Stimulated activated CD8-positive, alpha-beta memory T cell treated with anti-CD3 and anti-CD28 coated beads, Interleukin-4, amount 100 ng/mL, for 48 hours (primary cell): ENCODE results near the gene BTBD1.
"Not testable (repeated sequence)": the region's sequence is repeated elsewhere in the genome, so short reads cannot be mapped to it uniquely, and the experiment has no call there.

Source experiments
- DNase-seq: peaks from one replicate; pipeline ENCODE4 v3.0.0-alpha.2; 2020

The BTBD1 gene

DNA sequence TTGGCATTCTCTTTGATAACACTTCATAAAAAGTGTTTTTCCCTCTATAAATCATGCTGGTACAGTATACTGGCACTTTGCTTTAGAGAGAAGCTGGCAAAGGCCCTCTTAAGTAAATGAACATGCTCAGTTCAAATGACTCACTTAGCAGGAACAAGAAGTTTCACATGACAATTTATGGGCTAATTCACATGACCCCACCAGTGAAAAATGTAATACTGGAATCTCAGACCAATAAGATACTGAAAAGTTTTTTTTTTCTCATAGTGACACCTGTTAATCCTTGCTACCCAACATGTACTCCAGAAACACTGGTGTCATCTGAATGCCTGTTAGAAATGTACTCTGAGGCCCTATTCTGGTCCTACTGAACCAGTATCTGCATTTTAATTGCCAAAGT is 13.9 kb downstream of the BTBD1 start:
- no peak for DNase-seq

DNA sequence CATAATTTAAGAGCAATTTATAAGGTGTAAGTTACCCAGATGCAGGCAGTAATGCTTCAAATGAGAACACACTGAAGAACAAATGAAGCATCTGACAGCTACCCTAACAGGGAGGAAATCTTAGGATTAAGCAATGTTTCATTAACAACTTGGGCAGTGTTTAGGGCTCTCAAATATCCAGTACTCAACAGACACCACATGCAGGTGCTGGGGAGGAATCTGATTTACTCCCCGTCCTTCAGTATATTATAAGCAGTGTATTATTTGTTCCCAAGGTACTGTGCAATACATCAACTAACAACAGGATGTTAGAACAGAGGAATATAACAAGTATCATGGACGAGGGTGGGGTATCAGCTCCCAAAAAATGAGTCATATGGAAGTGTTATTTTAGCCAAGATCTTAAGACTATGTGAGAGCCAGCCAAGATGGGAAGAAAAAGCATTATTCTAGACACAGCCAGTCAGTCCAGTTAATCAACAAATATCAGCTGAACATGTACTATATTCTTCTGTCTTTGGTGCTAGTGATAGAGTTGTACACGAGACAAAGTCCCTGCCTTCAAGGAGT is 20.4 kb downstream of the BTBD1 start:
- DNase-seq = no peak

DNA sequence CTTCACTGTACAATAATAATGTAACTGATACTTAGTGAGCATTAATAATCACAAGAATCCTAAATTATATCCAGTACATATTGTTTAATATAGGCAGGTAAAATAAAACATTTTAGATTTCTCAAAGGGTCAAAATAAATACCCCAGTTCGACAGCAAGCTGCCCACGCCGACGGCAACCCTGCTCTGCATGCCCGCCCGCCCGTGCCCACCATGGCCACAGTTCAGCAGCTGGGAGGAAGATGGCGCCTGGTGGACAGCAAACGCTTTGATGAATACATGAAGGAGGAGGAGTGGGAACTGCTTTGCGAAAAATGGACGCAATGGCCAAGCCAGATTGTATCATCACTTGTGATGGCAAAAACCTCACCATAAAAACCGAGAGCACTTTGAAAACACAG is 22.9 kb downstream of the BTBD1 start:
- no peak for DNase-seq

DNA sequence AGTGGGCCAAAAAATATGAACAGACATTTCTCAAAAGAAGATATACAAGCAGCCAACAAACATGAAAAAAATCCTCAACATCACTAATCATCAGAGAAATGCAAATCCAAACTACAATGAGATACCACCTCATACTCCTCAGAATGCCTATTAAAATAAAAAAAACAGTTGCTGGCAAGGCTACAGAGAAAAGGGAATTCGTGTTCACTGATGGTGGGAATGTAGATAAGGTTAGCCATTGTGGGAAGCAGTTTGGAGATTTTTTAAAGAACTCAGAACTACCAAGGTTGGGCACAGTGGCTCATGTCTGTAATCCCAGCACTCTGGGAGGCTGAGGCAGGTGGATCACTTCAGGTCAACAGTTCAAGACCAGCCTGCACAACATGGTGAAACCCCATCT is 27.8 kb downstream of the BTBD1 start:
- no peak for DNase-seq

DNA sequence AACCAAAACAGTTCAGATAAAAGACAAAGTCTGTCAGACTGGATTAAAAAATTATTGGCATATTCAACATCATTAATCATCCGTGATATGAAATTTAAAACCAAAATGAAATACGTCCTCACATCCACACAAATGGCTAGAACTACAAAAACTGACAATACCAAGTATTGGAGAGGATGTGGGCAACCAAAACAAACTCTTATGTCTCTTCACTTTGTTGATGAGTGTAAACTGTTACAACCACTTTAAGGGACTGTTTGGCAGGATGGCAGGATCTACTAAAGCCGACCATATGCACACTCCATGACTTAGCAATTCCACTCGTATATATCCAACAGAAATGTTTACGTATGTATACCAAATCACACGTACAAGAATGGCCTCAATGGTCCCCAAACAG is 30.8 kb downstream of the BTBD1 start:
- no peak for DNase-seq

DNA sequence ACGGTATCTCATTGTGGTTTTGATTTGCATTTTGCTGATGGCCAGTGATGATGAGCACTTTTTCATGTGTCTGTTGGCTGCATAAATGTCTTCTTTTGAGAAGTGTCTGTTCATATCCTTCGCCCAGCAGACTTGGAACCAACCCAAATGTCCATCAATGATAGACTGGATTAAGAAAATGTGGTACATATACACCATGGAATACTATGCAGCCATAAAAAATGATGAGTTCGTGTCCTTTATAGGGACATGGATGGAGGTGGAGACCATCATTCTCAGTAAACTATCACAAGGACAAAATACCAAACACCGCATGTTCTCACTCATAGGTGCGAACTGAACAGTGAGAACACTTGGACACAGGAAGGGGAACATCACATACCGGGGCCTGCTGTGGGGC is 35.8 kb downstream of the BTBD1 start:
- DNase-seq = not testable (repeated sequence)

DNA sequence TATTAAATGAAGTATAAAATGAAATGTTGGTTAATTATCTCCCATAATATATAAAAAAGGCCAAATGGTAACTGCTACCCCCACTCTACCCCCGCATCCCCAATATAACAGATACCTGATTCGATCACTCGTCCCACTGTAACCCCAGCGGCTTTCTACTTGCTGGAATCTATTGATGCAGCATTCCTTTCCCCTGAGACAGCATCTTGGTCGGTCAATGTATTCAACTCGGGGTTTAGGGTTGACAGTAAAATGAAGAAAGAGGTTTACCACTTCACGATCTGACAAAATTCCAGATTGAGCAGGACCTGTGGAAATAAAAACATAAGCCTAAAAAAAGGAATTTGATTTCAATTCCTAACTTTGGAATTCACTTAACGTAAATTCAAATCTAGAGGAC is 37.0 kb downstream of the BTBD1 start:
- no peak for DNase-seq

DNA sequence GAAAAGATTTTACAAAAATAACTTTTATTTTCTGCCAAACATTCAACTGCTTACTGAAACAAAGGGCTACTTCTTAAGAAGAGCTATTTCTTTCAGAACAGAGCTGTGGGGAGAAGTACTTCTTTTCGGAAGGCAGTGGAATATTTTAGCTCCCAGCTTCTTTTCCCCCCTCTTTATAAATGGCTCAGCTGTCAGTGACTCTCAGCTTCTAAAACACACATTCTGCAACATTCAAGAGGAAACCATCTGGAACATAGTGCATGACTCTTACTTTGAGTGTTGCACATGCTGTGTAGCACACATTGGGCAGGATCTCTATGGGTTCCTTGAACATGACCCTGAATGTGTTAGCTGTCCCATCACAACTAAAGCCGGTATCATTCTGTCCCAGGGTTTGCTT is 48.6 kb downstream of the BTBD1 start:
- DNase-seq = no peak

DNA sequence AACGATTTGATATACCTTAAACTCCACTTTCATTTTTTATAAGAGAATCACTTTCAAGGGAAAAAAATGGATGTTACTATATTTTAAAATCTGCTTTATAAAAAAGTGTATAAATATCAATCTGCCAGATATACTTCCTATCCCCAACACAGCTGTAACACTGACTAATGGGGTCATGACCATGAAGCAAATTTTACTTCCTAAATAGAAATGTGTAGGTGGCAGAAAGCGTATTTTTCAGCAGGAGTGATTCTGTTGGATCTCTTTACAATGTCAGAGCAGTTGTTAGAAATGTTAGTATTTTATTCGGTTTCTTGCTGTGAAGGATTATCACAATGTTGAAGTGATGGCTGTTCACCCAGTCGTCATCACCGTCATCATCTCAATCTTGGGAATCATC is 50.1 kb downstream of the BTBD1 start:
- DNase-seq = no peak

DNA sequence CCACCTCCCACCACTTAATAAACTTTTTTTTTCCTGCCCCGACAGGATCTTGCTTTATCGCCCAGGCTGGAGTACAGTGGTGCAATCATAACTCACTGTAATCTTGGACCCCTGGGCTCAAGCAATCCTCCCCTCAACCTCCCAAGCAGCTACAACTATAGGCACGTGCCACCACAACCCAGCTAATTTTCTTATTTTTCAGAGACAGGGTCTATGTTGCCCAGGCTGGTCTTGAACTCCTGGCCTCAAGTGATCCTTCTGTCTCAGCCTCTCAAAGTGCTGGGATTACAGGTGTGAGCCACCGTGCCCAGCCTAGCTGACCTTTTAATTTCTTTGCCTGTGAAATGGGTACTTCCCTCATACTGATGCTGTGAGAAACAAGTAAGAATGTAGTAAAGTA is 51.7 kb downstream of the BTBD1 start:
- DNase-seq = no peak

DNA sequence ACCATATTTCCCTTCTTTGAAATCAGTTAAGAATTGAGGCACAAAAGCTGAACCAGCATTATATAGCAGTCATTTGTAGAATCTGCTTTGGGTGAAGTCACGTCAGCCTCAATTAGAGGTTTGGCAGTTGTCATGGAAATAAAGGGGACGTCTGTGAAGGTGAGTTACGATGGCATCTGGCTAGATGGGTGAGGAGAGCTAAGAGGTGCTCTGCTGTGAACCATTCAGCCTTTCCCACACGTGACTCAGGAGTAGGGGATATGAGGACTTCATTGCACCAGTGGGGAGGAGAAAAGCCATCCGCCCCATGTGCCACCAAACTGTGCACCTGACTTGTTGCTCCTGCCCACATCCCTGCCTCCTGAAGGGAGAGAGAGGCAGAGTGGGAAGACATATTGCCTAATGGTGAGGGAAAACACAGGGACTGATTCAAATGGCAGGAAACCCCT is 52.8 kb downstream of the BTBD1 start:
- DNase-seq = no peak

DNA sequence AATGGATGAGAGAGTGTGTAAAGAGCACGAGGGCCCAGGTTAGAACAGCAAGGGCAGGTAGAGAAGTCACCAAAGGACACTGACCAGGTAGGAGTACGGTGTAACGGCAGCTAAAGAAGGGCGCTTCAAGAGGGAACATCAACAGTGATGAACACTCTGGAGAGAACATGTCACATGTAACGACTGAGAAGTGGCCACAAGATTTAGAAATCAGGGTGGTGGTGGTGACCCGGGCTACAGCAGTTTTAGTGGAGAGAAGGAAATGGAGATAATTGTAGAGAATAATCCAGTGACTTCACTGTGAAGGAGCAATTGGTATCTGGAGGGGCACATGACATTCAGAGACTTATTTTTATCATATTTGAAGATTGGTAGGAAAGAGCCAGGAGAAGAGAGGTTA is 54.4 kb downstream of the BTBD1 start:
- no peak for DNase-seq

DNA sequence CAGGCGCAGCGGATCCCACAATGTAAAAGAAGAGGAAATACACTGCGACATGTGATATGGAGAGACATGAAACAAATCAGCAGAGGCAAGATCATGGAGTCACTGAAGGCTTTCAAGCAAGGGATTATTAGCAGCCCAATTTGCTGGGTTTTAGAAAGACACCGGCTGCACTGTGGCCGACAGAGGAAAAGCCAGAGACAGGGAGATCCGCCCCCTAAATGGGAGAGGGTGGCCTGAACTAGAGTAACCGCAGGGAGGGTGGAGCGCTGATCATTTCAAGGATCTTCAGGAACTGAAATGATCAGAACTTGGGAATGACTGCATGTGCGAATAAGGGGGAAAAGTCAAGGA is 55.0 kb downstream of the BTBD1 start:
- no peak for DNase-seq

DNA sequence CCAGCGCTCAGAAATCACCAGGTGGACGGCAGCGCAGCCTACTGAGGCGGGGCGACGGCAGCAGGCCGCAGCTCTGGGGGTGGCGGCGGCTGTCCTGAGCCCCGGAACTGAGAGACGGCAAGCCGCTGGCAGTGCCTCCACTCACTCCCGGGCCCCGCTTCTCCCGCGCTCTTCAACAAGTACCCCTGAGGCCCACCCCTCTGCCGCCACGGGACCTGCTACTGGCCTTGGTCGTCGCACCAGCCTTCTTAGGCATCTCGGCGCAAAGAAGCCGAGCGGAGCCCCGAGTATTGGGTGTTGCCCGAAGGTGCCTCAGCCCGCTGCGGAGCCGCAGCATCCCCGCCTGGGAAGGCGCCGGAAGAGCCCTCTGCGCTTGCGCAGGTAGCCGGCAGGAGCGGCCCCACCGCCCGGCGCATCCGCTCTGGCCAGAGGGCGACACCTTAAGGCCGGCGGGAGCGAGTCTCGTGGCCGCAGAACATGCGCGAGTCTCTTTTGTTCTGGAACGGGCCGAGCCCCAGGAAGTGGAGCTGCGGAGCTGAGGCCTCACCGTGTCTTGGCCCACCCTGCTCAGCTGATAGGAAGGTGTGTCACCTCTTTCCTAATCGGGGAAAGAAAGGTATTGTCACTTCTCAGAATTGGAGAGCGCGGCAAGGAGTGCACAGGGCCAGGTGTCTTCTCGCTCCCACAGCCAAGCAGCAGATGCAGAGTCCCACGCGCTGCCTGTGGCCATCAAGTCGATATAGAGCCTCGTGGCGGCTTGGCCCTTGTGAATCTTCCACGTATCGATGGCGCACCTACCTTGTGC is 55.6 kb downstream of the BTBD1 start, which contains the start of gene C15orf40:
C15orf40 (minus strand) TSS at position 369 of the 805 bp plus-strand sequence; CDS start at position 337, 32 bp downstream.
- DNase-seq = peak; percentile 89

DNA sequence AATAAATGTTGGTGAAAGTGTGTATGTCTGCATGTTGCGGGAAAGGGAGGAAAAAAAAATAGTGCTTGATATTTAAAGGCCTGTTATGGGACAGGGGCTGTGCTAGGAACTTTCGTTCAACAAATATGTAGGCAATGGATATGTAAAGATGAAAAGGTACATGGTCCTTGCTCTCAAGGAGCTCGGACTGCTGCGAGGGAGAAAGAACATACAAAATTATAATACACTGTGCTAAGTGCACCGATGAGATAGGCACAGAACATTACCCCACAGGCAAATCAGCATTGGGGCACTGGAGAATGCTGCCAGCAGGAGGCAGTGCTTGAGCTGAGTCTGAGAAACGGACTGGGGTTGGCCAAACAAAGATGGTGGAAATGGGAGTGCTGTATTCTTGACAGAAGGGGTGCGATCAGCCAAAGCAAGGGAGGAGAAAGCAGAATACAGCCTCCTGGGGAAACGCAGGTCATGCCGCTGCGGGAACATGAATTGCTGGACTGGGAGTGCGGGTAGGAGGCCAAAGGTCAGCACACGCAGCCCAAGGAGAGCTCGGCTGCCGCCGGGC is 56.3 kb downstream of the BTBD1 start:
- peak; percentile 86 for DNase-seq

DNA sequence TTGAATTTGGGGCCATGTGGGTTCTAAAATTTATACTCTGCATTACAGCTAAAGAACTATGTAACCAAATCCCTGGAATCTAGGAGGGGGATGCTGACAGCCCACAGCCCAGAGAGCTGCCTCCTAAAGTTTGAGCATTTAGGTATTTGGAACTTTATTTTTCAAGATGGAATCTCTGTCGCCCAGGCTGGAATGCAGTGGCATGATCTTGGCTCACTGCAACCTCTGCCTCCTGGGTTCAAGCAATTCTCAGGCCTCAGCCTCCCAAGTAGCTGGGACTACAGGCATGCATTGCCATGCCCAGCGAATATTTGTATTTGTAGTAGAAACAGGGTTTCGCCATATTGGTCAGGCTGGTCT is 66.4 kb downstream of the BTBD1 start:
- not testable (repeated sequence) for DNase-seq

DNA sequence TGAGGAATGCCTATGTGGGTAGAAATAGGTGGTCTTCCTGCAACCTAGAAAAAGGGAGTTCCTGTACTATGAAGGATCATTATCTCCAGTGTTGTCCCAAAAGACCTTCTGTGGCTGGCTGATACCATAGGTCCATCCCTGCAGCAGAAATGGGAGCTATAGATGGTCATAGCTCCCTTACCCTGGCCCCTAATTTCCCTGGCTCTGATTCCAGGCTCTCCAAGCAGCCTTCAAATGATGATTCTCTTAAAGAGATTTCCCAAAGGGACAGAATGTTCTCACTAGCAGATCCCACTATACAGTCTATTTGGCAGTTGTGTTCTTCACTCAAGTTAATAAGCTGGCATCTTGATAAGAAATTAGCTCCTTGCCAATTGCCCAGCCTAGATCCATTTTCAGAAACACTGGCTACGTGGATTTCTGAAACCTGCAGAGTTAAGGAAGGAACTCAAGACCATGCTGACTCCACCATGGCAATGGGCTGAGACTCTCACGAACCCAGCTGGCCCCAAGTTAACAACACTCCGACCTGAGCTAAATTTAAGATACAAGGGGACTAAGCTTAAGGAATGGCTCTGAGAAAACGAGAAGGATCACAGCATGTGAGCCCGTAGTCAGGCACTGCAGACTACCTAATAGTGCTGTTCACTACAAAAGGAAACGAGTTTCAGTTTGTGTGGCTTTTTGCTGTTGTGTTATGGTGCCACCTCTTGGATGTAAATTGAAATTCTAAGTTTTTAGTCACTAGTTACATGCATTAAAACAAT is 67.0 kb downstream of the BTBD1 start:
- DNase-seq = no peak

DNA sequence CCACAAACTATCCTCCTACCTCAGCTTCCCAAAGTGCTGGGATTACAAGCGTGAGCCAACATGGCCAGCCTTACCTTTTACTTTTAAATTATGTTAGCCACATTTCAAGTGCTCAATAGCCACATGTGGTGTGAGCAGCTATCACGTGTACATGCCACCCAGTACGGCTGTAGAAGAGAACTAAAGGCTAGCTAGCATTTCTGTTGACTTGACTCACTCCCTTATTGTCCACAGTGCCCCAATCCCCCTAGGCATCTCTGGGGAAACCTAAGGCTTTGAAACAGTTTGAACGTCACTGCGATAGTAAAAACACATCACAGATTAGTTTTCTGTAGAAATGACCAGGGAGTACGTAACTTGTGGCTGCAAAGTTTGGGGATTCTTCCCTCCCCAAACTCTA is 67.6 kb downstream of the BTBD1 start:
- DNase-seq = no peak

DNA sequence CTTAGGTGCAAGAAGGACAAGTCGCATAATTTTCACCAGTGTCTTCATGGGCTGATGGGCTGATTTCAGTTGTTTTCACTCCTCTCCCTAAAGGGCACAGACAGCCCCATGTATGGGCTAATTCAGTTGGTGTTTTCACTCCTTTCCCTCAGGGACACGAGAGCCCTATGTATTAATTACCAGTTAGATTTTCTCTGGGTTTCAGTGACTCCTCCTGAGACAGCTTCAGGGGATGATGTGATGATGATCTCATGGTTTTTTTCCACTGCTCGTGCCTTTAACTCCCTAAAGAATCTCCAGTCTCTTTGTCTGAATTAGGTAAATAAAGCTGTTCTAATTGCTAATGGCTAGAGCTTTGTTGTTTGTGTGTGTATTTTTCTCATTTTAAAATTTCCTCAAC is 71.1 kb downstream of the BTBD1 start:
- DNase-seq = no peak

DNA sequence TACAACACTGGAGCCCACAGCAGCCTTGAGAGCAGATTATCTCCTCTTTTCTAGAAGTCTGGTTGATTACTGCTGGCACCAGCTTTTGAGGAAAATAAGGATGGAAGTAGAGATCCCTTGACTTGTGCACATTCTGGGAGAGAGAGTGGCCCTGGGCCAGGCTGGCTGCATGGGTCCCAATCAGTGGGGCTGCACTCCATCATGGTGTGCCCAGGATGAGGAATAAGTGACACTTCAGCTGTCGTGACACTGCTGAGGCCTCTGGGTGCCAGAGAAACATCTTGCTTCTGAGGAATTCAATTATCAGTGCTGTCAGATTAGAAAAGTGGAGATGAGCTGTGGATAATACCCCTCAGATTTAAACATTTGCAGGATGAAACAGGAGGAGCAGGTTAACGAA is 72.0 kb downstream of the BTBD1 start:
- no peak for DNase-seq

DNA sequence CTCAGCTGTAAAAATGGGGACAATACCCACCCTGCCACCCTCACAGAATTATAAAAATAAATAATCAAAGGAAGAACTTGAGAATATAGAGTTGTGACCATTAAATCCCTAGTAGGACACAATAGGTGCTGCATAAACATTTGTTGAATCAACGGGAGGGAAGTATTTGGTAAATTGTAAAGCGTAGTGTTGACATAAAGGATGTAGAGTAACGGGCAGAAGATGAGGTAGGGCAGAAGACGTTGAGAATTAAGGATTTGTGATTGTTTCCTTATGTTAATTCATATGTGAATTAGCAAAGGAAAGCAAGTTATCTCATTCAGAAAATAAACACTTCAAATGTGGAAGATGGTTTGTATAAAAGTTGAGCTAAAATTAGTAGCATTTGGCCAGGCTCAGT is 73.9 kb downstream of the BTBD1 start:
- DNase-seq = no peak

DNA sequence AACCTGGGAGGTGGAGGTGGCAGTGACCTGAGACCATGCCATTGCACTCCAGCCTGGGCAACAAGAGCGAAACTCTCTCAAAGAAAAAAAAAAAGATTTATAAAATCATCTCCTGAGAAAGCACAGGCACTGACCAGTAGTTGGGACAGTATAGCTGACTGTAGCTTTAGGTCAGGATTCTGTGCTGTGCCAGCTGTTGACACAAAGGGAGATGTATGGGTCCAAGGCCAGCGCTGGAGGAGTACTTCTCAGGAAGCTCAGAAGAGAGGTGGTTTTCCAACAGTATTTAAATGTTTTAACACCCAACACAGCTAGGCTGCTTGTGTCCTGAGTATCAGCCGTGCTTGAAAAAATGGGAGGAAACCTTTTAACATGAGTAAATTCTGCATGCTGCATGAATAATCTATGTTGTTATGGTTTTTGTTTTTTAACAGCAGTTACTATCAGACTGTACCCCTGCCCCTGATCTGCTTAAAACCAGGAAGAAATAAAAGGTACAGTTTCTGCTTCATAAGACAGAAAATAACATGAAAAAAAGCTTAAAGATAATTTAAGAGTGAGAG is 74.5 kb downstream of the BTBD1 start:
- DNase-seq = no peak

DNA sequence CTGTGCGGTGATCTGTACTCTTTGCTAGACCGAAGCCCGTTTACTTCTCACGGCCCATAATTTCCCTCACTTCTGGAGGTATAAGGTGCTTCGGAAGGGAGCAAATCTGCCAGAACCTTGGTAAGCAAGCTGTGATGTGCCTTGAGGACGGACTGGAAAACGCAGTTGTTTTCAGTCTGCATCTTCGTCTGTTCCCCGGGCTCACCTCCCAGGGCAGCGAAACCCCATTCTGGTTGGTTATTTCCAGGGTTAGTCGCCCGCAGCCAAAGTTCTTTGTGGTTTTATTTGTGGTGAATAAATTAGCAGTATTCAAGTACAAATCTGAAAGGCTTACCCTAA is 80.6 kb downstream of the BTBD1 start:
- no peak for DNase-seq
